Adrenal gland (tissue), 5 donors: ENCODE data around the gene BAG3.
"Not testable (repeated sequence)": the region's sequence is repeated elsewhere in the genome, so short reads cannot be mapped to it uniquely, and the experiment has no call there.

Source experiments
- POLR2A ChIP-seq, 2 donors: fragments of 450-650 bp; IDR thresholded peaks; one replicate each; pipeline ENCODE4 v1.6.1; 2017; ENCODE audit warnings: antibody characterized with exemption in 2 of 2, mild to moderate bottlenecking in 2 of 2, moderate library complexity in 1 of 2
- TF ChIP-seq, protein P1 (sequence below), 6 experiments: fragments of 450-650 bp in 4 of 6; fragments of 200-600 bp in 2 of 6; sonication (generic) in 1 of 6; IDR thresholded peaks; 1 replicate in 5 of 6; 2 replicates in 1 of 6; pipeline versions ENCODE4 v1.5.1 to v1.8.0; 2016 to 2021; ENCODE audit warnings: antibody characterized with exemption in 6 of 6, mild to moderate bottlenecking in 2 of 6, moderate library complexity in 1 of 6
- donor health status: DM: no; HTN: no; CAD: no.

DNA sequence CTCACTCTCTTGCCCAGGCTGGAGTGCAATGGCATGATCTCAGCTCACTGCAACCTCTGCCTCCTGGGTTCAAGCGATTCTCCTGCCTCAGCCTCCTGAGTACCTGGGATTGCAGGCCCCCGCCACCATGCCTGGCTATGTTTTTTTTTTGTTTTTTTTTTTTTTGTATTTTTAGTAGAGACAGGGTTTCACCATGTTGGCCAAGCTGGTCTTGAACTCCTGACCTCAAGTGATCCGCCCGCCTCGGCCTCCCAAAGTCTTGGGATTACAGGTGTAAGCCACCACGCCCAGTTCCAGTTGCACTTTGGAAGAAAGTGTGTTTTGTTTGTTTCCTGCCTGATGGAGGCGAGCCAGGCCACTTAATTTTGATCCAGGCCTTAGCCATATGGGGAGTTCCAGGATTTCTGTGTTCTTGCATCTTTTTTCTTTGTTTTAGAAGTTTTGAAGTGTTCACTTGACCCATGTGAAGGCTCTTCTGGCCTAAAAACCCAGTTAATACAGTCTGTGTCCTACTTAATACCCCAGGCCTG, 11.0 kb downstream of the BAG3 start:
- TF ChIP-seq, protein P1, sequence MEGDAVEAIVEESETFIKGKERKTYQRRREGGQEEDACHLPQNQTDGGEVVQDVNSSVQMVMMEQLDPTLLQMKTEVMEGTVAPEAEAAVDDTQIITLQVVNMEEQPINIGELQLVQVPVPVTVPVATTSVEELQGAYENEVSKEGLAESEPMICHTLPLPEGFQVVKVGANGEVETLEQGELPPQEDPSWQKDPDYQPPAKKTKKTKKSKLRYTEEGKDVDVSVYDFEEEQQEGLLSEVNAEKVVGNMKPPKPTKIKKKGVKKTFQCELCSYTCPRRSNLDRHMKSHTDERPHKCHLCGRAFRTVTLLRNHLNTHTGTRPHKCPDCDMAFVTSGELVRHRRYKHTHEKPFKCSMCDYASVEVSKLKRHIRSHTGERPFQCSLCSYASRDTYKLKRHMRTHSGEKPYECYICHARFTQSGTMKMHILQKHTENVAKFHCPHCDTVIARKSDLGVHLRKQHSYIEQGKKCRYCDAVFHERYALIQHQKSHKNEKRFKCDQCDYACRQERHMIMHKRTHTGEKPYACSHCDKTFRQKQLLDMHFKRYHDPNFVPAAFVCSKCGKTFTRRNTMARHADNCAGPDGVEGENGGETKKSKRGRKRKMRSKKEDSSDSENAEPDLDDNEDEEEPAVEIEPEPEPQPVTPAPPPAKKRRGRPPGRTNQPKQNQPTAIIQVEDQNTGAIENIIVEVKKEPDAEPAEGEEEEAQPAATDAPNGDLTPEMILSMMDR (IDR thresholded peaks at IDR 0.05) = not testable (repeated sequence)
- not testable (repeated sequence) for TF ChIP-seq POLR2A (IDR thresholded peaks at IDR 0.05)
